HG03159 (cell line): ENCODE data around the gene RFC1.

ENCODE experiments used
- ATAC-seq: cut with Tn5 transposase; IDR thresholded peaks from one replicate; pipeline ENCODE4 v1.9.1; 2021; ENCODE audit warnings: mild to moderate bottlenecking, moderate library complexity; ENCODE audit not compliant: unreplicated experiment

The RFC1 gene

DNA sequence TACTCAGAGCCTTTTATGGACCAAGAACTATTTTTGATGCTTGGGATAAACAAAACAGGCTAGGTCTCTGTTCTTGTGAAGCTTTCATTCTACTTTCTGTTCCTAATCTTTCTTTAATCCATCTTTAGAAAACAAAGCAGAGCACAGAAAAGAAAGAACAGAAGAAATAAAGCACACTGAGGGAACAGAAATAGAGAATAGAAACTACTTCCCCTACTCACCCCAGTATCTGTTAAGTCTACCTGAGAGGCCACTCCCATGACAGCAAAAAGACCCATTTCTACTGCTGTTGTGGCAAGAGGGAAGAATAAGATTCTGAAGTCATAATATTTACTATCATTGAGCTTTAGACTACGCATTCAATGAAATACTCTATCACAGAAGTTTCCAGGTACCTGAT, 9.2 kb downstream of the RFC1 start:
- ATAC-seq, result peak; percentile 34

DNA sequence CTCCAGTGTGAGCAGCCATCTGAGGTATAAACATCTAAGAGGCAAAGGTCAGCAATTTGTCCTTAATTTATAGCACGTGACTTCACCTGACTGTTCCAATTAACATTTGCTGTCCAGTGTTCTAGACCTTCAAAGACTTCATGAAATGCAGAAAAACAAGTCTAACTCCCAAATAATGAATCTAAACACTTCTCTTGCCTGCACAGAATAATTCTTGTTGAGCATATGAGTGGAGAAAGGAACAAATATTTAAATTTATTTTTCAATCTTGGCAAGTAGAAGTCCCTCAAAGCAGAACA, 12.0 kb downstream of the RFC1 start:
- no peak for ATAC-seq

DNA sequence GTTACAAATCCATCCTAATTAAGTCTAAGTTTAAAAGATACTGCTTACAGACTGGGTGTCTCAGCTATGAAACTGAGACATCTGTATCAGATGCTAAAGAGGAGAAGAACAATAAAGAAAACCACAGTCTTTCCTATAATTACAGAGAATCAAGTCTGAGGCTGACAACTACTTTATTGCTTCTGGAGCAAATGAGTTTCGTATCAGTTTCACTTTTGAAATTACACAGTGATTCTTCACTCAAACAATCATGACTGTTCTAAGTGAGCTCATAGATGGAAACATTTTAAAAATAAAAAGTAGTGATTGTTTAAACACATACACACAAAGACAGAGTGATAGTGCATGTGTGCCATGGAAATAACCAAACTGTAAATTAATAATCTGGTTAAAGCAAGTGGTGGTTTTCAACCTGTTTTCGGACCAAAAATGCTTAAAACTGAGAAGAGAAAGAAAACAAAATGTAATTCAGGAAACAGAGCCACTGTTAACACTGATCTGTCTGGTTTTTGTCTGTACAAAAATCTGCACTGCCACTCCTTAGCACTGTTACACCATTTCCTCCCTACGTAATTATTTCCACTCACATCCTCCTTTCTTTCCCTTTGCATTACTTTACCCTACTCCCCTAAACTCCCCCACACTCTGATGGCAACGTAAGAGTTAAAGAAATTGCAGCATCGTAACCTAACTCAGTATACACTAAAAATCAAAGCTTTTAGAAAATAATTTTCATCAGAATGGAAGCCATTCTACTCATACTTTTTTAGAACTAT, 12.5 kb downstream of the RFC1 start:
- ATAC-seq, result peak; percentile 87

DNA sequence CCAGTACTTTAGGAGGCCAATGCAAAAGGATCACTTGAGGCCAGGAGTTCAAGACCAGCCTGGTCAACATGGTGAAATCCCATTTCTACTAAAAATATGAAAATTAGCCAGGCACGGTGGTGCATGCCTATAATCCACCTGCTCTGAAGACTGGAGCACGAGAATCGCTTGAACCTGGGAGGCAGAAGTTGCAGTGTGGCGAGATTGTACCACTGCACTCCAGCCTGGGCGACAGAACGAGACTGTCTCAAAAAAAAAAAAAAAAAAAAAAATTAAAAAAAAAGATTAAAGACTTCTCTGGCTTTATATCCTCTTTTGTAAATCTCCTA, 13.0 kb downstream of the RFC1 start:
- ATAC-seq, result peak; percentile 14

DNA sequence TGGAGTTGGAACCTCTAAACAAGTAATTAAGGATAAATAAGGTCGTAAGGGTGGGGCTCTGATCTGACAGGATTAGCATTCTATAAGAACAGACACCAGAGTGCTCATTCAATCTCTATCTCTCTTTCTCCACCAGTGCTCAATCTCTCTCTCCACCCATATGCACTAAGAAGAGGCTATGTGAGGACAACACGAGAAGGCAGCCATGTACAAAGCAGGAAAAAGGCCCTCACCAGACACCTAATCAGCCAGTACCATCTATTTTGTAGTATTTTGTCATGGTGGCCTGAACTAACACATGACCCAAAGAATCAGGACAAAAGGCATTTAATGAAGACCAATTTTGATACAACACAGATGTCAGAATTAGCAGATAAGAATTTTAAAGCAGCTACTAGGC, 16.8 kb downstream of the RFC1 start:
- ATAC-seq, result no peak

DNA sequence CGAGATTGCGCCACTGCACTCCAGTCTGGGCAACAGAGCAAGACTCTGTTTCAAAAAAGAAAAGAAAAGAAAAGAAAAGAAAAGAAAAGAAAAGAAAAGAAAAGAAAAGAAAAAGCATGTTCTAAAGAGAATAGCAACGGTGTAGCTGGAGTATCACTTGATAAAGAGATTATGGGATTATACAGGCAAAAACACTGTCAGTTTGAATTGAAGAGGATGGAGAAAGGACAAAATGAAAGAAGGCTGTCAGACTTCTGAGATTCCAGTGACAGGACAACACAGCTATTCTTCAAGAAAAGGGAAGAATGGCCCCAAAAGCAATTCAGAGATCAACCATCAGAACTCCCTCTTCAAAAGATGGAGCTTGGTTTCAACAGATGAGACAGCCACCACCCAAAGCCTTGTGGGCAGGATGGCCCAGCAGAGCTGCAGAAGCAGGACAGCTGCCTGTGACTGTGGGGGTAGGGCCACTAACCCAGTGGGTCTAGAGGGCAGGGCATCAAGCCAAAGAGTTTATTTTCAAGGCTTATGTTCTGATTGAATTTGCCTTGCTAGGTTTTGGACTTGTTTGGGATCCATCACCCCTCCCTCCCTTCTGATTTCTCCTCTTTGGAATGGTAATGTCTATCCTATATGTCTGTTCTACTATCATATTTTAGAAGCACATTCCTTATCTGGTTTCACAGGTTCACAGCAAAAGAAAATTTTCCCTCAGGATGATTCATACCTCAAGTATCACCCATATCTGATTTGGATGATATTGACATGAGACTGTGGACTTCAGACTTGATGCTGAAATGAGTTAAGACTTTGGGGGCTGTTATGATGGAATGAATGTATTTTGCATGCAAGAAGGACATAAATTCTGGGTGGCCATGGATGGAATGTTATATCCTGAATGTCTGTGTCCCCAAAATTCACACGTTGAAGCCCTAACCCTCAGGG, 17.5 kb downstream of the RFC1 start:
- ATAC-seq, result no peak

DNA sequence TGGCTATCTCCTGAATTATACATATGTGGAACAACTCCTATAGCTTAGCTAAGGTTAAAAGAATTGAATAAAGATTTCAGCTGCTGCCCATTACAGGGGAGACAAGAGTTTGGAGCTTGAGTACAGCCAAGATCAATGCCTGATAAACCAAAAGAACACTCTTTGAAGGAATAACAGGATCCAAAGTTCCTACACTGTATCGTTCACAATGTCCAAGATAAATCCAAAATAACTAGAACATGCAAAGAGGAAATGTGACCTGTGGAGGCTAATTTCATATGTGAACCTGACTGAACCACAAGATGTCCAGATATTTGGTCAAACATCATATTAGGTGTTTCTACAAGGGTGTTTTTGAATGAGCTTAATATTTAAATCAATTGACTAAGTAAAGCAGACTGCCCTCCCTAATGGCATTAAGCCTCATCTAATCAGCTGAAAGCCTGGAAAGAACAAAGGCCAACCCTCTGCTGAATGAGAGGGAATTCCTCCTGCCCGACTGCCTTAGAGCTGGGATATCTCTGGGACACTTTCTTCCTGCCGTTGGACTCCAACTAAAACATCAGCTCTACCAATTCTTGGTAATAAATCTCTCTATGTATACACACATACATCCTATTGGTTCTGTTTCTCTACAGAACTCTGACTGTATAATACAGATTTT, 19.2 kb downstream of the RFC1 start:
- no peak for ATAC-seq

DNA sequence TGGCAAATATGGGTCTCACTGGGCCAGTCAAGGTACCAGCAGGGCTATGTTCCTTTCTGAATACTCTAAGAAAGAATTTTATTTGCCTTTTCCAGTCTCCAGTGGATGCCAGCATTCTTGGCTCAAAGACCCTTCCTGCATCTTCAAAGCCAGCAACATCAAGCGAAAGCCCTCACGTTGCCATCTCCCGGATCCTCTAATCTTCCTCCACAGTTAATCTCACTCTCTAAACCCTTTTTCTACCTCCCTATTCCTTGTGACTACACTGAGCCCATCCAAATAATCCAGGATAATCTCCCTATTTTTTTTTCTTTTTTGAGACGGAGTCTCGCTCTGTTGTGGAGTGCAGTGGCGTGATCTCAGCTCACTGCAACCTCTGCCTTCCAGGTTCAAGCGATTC, 23.4 kb downstream of the RFC1 start:
- no peak for ATAC-seq

DNA sequence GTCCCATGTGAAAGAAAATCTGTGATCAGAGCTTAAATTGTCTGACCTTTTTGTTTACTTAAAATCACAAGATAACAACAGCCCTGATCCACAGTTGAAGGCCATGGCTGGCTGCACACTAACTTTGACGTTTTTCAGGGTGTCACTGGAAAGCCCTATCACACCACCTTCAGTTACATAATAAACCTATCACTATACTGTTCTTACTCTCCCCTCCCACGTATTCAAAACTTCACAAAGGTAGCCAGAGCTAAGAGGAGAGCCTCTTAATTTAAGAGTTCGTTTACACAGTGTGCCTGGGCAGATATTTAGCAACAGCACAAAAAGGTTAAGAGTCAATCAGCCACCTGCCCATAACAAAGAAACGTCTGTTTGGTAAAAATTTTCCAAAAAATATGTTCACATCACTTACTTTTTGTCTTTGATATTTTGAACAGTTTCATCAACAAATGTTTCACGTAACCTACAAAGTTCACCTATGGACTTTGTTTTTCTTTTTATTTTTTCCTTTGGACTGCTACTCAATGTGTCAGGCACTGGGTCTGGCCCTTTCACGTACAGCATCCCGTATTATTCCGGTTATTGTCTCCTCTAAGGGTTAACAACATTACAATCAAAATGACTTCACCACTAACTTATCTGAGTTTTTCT, 25.0 kb downstream of the RFC1 start:
- no peak for ATAC-seq

DNA sequence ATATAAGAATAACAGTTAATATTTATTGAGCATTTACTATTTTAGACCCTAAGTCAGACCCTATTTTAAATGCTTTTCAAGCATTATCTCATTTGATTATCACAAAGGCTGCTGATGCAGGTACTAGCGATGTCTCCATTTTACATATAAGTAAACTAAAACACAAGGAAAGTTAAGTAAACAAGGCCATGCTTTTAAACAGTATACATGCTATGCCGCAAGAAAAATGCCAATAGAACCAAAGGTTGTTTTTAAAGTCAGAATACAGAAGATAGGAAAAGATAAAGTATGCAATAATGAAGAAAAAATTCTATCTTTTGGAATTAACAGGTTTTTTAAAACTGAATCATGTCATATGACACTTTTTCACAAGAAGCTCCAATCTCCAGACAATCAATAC, 26.2 kb downstream of the RFC1 start:
- no peak for ATAC-seq

DNA sequence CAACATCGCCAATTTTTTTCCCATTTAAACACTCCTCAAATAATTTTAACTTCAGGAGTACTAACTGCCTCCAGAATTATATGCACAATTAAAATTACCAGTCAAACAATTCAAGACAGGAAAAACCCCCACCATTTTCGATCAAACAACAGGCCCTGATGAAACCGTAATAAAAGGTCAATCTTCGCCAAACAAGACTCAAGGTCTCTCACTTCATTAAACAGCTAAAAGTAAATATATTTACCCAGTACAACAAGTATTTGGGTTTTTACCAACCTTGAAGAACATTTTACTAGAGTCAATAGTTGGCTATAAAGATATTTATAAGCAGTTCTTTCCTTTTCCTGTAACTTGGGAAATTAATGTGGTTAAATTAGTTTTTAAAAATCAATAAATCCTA, 28.3 kb downstream of the RFC1 start:
- ATAC-seq, result no peak

DNA sequence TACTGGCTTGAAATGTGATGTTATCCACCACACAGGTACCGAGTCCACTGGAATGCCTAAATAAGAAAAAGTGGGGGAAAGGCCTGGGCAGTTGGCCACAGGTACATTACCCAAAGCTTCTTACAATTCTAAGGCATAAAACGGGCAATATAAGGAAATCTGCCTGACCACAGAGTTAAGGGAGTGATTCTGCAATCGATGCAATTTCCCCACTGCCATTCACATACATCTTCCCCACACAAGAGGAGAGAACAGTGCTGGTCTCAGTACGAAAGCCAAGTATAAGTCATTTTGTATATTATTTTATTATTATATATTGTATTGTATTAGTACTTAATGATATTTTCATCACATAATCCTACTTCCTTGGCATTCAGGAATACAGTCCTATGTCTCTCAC, 30.6 kb downstream of the RFC1 start:
- ATAC-seq, result no peak

DNA sequence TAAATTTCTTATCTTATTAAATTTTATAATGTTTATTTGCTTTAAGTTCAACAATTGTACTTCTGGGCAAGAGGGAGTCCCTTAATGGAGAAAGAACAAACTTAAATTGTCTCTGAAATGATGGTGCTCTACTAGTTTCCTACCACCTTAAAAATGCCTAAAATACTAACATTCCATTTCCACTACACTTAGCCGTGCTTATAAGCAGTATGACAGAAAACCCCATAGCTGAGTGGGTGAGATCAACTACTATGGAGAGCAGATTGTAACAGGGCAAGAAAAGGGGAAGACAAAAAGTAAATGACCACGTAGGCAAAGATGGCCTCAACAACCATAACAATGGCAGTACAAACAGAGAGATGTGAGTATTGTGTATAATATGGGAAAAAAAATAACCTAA, 35.0 kb downstream of the RFC1 start:
- ATAC-seq, result no peak

DNA sequence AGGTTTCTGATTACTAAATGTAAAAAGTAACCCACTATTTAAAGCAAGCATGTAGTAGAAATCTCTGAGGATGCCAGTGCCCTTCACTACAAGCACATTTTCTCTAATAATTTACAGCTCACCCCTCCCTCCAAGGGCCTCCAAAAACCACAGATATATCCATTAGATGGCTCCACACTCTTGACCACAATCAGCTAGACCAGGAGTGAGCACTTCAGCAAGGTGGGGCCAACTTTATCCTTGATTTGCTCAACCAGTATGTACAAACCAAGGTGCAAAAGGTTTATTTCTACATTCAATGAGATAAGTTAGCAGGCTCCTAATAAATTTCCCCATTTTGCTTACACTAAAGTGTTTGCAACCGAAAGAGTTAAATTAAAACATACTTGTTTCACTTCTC, 35.8 kb downstream of the RFC1 start:
- ATAC-seq, result no peak

DNA sequence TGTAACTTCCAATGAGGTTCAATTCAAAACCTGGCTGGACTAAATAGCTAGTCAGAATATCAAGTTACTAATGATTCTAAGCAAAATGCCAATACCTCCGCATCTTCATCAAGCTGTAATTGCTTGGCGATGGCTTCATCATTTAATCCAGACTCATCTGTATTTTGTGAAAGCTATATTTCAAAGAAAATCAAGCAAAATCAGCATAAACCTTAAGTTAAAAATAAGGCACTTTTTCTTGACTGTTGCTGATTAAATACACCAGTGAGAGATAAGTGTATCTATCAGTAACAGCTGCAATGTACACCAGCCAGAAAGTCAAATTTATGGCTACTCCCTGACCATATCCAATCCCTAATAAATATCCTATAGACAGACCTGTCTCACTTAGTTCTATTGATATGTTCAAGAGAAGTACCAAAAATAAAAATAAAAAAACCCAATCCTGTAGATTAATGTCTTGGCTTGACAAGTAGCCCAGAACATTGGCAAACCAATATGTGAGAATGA, 39.6 kb downstream of the RFC1 start:
- no peak for ATAC-seq

DNA sequence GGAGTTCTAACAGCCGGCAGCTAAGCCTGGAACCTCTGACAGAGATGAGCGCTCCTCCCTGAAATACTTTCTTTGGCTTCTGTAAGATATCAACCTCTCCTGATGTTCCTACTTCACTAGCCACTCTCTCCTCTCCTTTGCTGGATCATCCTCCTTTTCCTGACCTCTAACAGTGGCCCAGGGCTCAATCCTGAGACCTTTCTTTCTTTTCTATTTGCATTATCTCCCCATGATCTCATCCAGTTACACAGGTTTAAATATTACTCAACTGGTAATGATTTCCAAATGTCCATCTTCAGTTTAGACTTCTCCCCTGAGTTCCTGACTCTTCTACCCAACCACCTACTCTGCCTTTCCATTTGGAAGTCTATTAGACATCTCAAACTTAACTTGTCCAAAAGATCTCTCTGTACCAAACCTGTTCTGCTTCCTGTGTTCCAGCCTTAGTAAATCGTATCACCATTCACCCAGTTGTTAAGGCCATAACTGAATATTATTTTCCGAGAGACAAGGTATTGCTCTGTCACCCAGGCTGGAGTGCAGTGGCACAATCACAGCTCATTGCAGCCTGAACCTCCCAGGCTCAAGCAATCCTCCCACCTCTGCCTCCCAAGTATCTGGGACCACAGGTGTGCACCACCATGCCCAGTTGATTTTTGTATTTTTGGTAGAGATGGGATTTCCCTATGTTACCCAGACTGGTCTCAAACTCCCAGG, 41.1 kb downstream of the RFC1 start:
- no peak for ATAC-seq

DNA sequence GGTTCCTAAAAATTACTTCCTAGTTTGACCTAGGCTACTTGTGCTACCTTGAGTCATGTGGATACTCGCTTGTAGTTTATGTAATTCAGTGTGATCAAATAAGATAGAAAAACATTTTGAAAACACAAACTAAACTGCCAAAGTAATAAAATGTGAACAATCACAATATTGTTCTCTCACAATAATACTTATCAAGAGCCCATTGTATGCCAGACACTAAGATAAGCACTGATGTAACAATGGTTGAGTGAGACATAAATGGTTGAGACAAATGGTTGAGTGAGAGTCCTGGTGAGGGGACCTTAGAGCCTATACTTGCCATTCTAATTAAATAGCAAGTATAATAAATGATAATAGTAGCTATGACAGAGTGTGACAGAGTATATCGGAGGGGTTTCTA, 41.7 kb downstream of the RFC1 start:
- no peak for ATAC-seq

DNA sequence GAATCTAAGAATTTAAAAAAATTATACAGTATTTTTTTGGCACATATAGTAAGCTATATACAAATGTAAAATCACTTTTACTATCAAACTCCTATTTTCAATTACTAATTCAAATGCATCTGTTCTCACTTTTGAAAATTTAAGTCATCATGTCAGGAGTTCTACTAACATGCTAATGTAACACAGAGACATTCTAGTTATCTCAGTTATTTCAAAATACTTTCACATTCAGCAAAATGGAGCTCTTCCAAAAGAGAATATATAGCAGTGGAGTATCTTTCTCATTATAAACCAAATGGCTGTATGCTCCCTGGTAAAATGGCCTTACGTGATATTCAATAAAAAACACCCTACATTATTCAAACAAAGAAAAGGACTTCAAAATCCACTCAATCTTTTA, 42.3 kb downstream of the RFC1 start:
- no peak for ATAC-seq

DNA sequence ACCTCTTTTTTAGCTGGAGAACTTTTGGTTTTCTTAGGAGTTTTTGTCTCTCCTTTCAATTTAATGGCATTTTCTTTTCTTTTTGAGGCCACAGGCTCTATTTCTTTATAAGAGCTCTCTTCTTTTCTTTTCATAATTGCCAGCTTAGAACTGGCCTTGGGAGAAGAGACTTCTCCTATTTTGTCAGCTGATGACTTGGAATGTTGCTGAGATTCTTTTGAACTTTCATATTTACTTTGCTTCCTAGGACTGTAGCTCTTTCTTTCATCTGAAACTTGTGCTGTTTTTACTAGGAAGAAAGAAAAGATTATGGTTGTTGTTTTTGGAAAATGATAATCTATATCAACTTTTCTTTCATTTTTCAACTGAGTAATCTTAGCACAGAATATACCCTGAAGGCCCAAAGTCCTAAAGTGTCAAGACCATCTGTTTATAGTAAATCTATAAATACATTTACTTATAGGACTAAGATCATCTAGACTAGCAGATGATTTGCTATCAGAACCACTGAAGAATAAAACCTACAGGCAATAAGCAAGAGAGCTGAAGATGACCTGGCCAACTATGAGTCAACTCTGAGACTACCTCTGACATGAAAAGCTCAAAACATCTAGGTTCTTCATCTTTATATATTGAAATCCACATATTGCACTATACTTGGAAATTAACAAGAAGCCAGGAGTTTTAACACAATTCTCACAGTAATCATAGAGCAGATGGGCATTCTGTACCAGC, 45.6 kb downstream of the RFC1 start:
- no peak for ATAC-seq

DNA sequence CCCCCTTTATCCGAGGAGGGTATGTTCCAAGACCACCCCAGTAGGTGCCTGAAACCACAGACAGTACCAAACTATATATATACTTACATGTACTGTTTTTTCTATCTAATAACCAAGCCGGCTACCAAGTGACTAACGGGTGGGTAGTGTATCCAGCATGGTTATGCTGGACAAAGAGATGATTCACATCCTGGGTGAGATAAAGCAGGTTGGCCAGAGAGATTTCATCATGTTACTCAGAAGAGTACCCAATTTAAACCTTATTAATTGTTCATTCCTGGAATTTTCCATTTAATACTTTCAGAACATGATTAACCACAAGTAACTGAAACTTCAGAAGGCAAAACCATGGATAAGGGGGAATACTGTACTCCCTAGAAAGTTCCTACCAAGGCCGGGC, 46.5 kb downstream of the RFC1 start:
- no peak for ATAC-seq
